ENCODE measurements around the gene KIF23.

The KIF23 gene

DNA sequence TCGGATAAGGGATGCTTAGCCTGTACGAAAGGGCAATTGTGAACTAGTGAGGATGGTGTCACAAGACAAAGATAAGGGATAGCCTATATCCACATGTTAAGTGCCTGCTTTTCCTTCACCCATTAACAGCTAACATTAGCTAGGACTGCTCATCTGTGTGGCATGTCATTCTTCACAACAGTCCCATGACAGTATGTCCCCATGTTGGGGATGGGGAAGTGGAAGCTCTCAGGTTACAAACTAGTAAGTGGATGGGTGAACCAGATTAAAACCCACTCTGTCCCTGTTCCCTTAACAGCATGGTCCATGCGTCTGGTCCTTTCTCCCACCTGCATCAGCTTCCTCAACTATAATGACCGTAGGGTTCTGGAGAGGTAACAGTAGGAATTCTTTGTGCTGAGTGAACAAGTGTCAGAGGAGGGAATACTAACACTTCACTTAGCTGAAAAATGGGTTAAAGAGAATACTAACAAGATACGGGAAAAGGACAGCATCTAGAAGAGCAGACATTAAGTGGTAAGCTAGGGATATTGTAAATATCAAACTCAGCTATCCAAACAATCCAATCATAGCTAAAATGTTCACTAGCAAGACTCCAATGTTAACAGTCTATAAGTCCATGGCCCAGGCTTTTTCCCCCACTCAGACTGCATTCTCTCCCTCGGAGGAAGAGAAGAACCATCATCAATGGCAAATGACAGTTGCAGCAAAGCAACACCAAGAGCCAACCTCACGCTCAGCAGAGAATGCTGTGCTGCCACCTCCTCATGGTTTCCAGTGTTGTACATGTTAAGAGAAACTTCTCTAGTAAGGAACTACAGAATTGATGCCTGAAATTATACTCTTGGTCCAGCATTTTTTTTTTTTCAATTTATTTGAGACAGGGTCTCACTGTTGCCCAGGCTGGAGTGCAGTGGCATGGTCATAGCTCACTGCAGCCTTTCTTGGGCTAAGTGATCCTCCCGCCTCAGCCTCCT, 43.4 kb downstream of the KIF23 start:
- Histone ChIP-seq H3K27ac (replicated peaks; ENCODE audit: low read length) (peak overlapping the region; percentile 20), H3K4me1 (ENCODE audit: control insufficient read depth in 2 of 2, insufficient read depth in 1 of 2, low read depth in 1 of 2, low read length in 2 of 2) (peaks cover 4 to 6% of the 10 kb centered on the region in 2 donors), H3K9me3 (replicated peaks in 1 of 2; ENCODE audit: control insufficient read depth in 2 of 2, insufficient read depth in 1 of 2, low read depth in 1 of 2, low read length in 2 of 2) (peaks cover 0 to 3% of the 10 kb centered on the region in 2 donors), H2BK12ac (ENCODE audit: low read length) (no peak overlapping the region), H3K4ac (ENCODE audit: low read length) (no peak overlapping the region), H3K79me1 (ENCODE audit: low read depth, low read length) (no peaks in the 10 kb centered on the region), H3K14ac (ENCODE audit: low read length) (no peak overlapping the region), H2AFZ (ENCODE audit: low read length) (no peak overlapping the region), H3K18ac (ENCODE audit: low read length) (no peak overlapping the region), H2AK5ac (ENCODE audit: low read depth, low read length) (no peak overlapping the region), H3K27me3 (ENCODE audit: control insufficient read depth in 3 of 3, insufficient read depth in 3 of 3, low read depth in 1 of 3, low read length in 3 of 3) (no peaks in the 10 kb centered on the region), H4K8ac (ENCODE audit: low read depth, low read length) (no peak overlapping the region), H3K4me2 (ENCODE audit: insufficient read depth, low read length, poor library complexity, severe bottlenecking) (no peak overlapping the region), H3K23ac (ENCODE audit: low read depth, low read length, poor library complexity) (no peak overlapping the region), H2BK120ac (ENCODE audit: low read depth, low read length) (no peak overlapping the region), H4K91ac (ENCODE audit: low read depth, low read length, poor library complexity) (no peak overlapping the region), H3K36me3 (replicated peaks in 1 of 2; ENCODE audit: control insufficient read depth in 2 of 2, insufficient read depth in 2 of 2, low read length in 2 of 2) (peaks cover 16 to 47% of the 10 kb centered on the region in 2 donors), H3K9ac (ENCODE audit: low read depth, low read length, poor library complexity) (no peak overlapping the region), H2BK15ac (ENCODE audit: low read length) (no peak overlapping the region), H2BK5ac (ENCODE audit: low read length) (no peak overlapping the region), H3K4me3 (ENCODE audit: low read length in 2 of 2) (peak overlapping the region in 1 of 2 donors; percentile 38)
- DNase-seq (ENCODE audit: low spot score) = no peak
- no CpG with 5 or more reads among the region's 8 CpGs for WGBS, 2 donors (ENCODE audit: extremely low coverage in 2 of 2, insufficient read length in 2 of 2, insufficient replicate concordance in 1 of 2)

DNA sequence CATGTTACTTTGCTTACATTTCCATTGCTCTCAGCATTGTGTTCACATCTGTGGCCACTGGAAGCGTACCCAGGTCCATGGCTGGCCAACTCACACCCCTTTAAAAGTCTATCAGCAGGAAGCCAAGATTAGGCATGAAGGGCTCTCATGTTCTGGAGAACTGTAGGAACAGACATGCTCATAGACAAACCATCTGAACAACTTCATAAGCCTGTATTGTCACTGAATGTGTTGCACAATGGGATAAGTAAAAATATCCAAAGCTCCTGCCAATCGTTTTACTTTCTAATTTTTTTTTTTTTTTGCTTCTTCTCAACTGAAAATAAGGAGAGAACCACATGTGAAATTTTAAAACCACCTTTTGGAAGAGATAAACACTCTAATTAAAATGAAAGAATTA, 44.9 kb downstream of the KIF23 start:
- Histone ChIP-seq H3K4me1 (ENCODE audit: control insufficient read depth in 2 of 2, insufficient read depth in 1 of 2, low read depth in 1 of 2, low read length in 2 of 2) (peaks cover 0 to 6% of the 10 kb centered on the region in 2 donors), H2BK120ac (ENCODE audit: low read depth, low read length) (no peak overlapping the region), H2BK12ac (ENCODE audit: low read length) (no peak overlapping the region), H3K36me3 (replicated peaks in 1 of 2; ENCODE audit: control insufficient read depth in 2 of 2, insufficient read depth in 2 of 2, low read length in 2 of 2) (peaks cover 16 to 39% of the 10 kb centered on the region in 2 donors), H3K79me1 (ENCODE audit: low read depth, low read length) (no peaks in the 10 kb centered on the region), H2AFZ (ENCODE audit: low read length) (no peak overlapping the region), H2AK5ac (ENCODE audit: low read depth, low read length) (no peak overlapping the region), H3K4me2 (ENCODE audit: insufficient read depth, low read length, poor library complexity, severe bottlenecking) (no peak overlapping the region), H4K91ac (ENCODE audit: low read depth, low read length, poor library complexity) (no peak overlapping the region), H2BK15ac (ENCODE audit: low read length) (no peak overlapping the region), H3K9me3 (replicated peaks in 1 of 2; ENCODE audit: control insufficient read depth in 2 of 2, insufficient read depth in 1 of 2, low read depth in 1 of 2, low read length in 2 of 2) (peaks cover 0 to 3% of the 10 kb centered on the region in 2 donors), H3K4ac (ENCODE audit: low read length) (no peak overlapping the region), H3K23ac (ENCODE audit: low read depth, low read length, poor library complexity) (no peak overlapping the region), H3K27ac (replicated peaks; ENCODE audit: low read length) (no peak overlapping the region), H3K18ac (ENCODE audit: low read length) (no peak overlapping the region), H4K8ac (ENCODE audit: low read depth, low read length) (no peak overlapping the region), H2BK5ac (ENCODE audit: low read length) (no peak overlapping the region), H3K27me3 (ENCODE audit: control insufficient read depth in 3 of 3, insufficient read depth in 3 of 3, low read depth in 1 of 3, low read length in 3 of 3) (no peaks in the 10 kb centered on the region), H3K14ac (ENCODE audit: low read length) (no peak overlapping the region), H3K9ac (ENCODE audit: low read depth, low read length, poor library complexity) (no peak overlapping the region), H3K4me3 (ENCODE audit: low read length in 2 of 2) (no peak overlapping the region)
- WGBS, 2 donors (ENCODE audit: extremely low coverage in 2 of 2, insufficient read length in 2 of 2, insufficient replicate concordance in 1 of 2) = no CpG with 5 or more reads among the region's 2 CpGs
- no peak for DNase-seq (ENCODE audit: low spot score)

GRCh38 chr15:69460481-69460880, 46.3 kb downstream of the KIF23 start:
- no peak for DNase-seq (ENCODE audit: low spot score)
- no peak overlapping the region for H2AFZ ChIP-seq (ENCODE audit: low read length)
- H2BK120ac ChIP-seq (ENCODE audit: low read depth, low read length) = no peak overlapping the region
- no peak overlapping the region for H2BK5ac ChIP-seq (ENCODE audit: low read length)
- no peak overlapping the region for H3K4me3 ChIP-seq (ENCODE audit: low read length in 2 of 2)
- H3K9me3 ChIP-seq (replicated peaks in 1 of 2; ENCODE audit: control insufficient read depth in 2 of 2, insufficient read depth in 1 of 2, low read depth in 1 of 2, low read length in 2 of 2) = peaks cover 0 to 3% of the 10 kb centered on the region in 2 donors
- H3K23ac ChIP-seq (ENCODE audit: low read depth, low read length, poor library complexity) = no peak overlapping the region
- H3K4me2 ChIP-seq (ENCODE audit: insufficient read depth, low read length, poor library complexity, severe bottlenecking) = no peak overlapping the region
- H3K9ac ChIP-seq (ENCODE audit: low read depth, low read length, poor library complexity) = no peak overlapping the region
- H2AK5ac ChIP-seq (ENCODE audit: low read depth, low read length) = no peak overlapping the region
- H4K8ac ChIP-seq (ENCODE audit: low read depth, low read length) = no peak overlapping the region
- peaks cover 0 to 3% of the 10 kb centered on the region in 2 donors for H3K4me1 ChIP-seq (ENCODE audit: control insufficient read depth in 2 of 2, insufficient read depth in 1 of 2, low read depth in 1 of 2, low read length in 2 of 2)
- H3K27me3 ChIP-seq (ENCODE audit: control insufficient read depth in 3 of 3, insufficient read depth in 3 of 3, low read depth in 1 of 3, low read length in 3 of 3) = no peaks in the 10 kb centered on the region
- H2BK15ac ChIP-seq (ENCODE audit: low read length) = no peak overlapping the region
- H2BK12ac ChIP-seq (ENCODE audit: low read length) = no peak overlapping the region
- no peak overlapping the region for H4K91ac ChIP-seq (ENCODE audit: low read depth, low read length, poor library complexity)
- H3K4ac ChIP-seq (ENCODE audit: low read length) = no peak overlapping the region
- H3K36me3 ChIP-seq (replicated peaks in 1 of 2; ENCODE audit: control insufficient read depth in 2 of 2, insufficient read depth in 2 of 2, low read length in 2 of 2) = peaks cover 13 to 25% of the 10 kb centered on the region in 2 donors
- H3K14ac ChIP-seq (ENCODE audit: low read length) = no peak overlapping the region
- no CpG with 5 or more reads among the region's 1 CpG for WGBS, 2 donors (ENCODE audit: extremely low coverage in 2 of 2, insufficient read length in 2 of 2, insufficient replicate concordance in 1 of 2)
- no peaks in the 10 kb centered on the region for H3K79me1 ChIP-seq (ENCODE audit: low read depth, low read length)
- no peak overlapping the region for H3K27ac ChIP-seq (replicated peaks; ENCODE audit: low read length)
- no peak overlapping the region for H3K18ac ChIP-seq (ENCODE audit: low read length)

DNA sequence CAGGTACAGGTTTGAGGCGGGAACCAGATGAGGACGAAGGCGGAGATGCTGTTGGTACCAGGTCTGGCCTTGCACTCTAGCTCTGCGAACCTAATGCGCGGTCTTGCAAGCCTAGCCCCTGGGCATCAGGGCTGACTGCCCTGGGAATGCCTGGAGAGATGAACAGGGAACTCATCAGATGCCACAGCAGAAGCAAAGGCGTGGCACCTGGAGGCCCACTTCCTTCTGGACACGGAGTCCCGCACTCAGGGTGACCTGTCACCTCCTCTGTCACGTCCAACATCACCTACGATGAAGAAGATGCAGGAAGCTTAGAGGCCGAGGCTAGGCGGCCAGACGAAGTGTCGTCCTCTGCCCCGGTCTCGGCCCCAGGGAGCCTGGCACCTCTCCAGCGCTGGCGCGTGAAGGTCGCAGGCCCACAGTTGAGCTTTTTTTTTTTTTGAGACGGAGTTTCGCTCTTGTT, 47.9 kb downstream of the KIF23 start:
- Histone ChIP-seq H2AK5ac (ENCODE audit: low read depth, low read length) (peak overlapping the region; percentile 87), H2BK5ac (ENCODE audit: low read length) (no peak overlapping the region), H3K4ac (ENCODE audit: low read length) (no peak overlapping the region), H3K9ac (ENCODE audit: low read depth, low read length, poor library complexity) (peak overlapping the region; percentile 45), H3K36me3 (replicated peaks in 1 of 2; ENCODE audit: control insufficient read depth in 2 of 2, insufficient read depth in 2 of 2, low read length in 2 of 2) (peaks cover 4 to 9% of the 10 kb centered on the region in 2 donors), H3K14ac (ENCODE audit: low read length) (no peak overlapping the region), H3K18ac (ENCODE audit: low read length) (peak overlapping the region; percentile 12), H2BK15ac (ENCODE audit: low read length) (peak overlapping the region; percentile 5), H4K8ac (ENCODE audit: low read depth, low read length) (no peak overlapping the region), H3K4me2 (ENCODE audit: insufficient read depth, low read length, poor library complexity, severe bottlenecking) (no peak overlapping the region), H3K27ac (replicated peaks; ENCODE audit: low read length) (no peak overlapping the region), H3K27me3 (ENCODE audit: control insufficient read depth in 3 of 3, insufficient read depth in 3 of 3, low read depth in 1 of 3, low read length in 3 of 3) (no peaks in the 10 kb centered on the region), H3K79me1 (ENCODE audit: low read depth, low read length) (no peaks in the 10 kb centered on the region), H3K23ac (ENCODE audit: low read depth, low read length, poor library complexity) (peak overlapping the region; percentile 0), H2AFZ (ENCODE audit: low read length) (peak overlapping the region; percentile 93), H3K4me3 (ENCODE audit: low read length in 2 of 2) (no peak overlapping the region), H3K9me3 (replicated peaks in 1 of 2; ENCODE audit: control insufficient read depth in 2 of 2, insufficient read depth in 1 of 2, low read depth in 1 of 2, low read length in 2 of 2) (peaks cover 0 to 3% of the 10 kb centered on the region in 2 donors), H4K91ac (ENCODE audit: low read depth, low read length, poor library complexity) (no peak overlapping the region), H2BK120ac (ENCODE audit: low read depth, low read length) (no peak overlapping the region), H2BK12ac (ENCODE audit: low read length) (no peak overlapping the region), H3K4me1 (ENCODE audit: control insufficient read depth in 2 of 2, insufficient read depth in 1 of 2, low read depth in 1 of 2, low read length in 2 of 2) (peaks cover 0 to 4% of the 10 kb centered on the region in 2 donors)
- no CpG with 5 or more reads among the region's 23 CpGs for WGBS, 2 donors (ENCODE audit: extremely low coverage in 2 of 2, insufficient read length in 2 of 2, insufficient replicate concordance in 1 of 2)
- no peak for DNase-seq (ENCODE audit: low spot score)

Measured in neuronal stem cell (in vitro differentiated cells).